Glutamatergic neuron (in vitro differentiated cells): Measurements from ENCODE around the gene THSD4. TPM values are rescaled to one million over a fixed set of nuclear protein-coding genes. Genes with fewer than 3 reads are reported as not detected.

ENCODE experiments used
- DNase-seq: peaks from one replicate; pipeline ENCODE4 v3.0.0; 2022
- H3K27ac Mint-ChIP-seq: one replicate; pipeline ENCODE4 v1.8.0; 2020; ENCODE audit warnings: mild to moderate bottlenecking, mixed read lengths, inconsistent platforms; ENCODE audit not compliant: unreplicated experiment
- H3K27me3 Mint-ChIP-seq: one replicate; pipeline ENCODE4 v1.8.0; 2020; ENCODE audit warnings: mild to moderate bottlenecking, moderate library complexity, mixed read lengths, inconsistent platforms; ENCODE audit not compliant: unreplicated experiment
- H3K36me3 Mint-ChIP-seq: one replicate; pipeline ENCODE4 v1.8.0; 2020; ENCODE audit warnings: mild to moderate bottlenecking, mixed read lengths, inconsistent platforms; ENCODE audit not compliant: unreplicated experiment
- H3K4me1 Mint-ChIP-seq: one replicate; pipeline ENCODE4 v1.8.0; 2020; ENCODE audit warnings: mild to moderate bottlenecking, low read depth, mixed read lengths, inconsistent platforms; ENCODE audit not compliant: unreplicated experiment
- H3K4me3 Mint-ChIP-seq: one replicate; pipeline ENCODE4 v1.8.0; 2020; ENCODE audit warnings: mild to moderate bottlenecking, mixed read lengths, inconsistent platforms; ENCODE audit not compliant: unreplicated experiment
- H3K9me3 Mint-ChIP-seq: one replicate; pipeline ENCODE4 v1.8.0; 2020; ENCODE audit warnings: mild to moderate bottlenecking, moderate library complexity, mixed read lengths, inconsistent platforms; ENCODE audit not compliant: unreplicated experiment
- CTCF ChIP-seq: fragments of 200-600 bp; sonication (generic); IDR thresholded peaks from one replicate; pipeline ENCODE4 v1.5.0; 2021; ENCODE audit not compliant: partially characterized antibody, unreplicated experiment
- total RNA-seq: library from RNA; stranded (reverse); fragmentation: NEBNext Ultra II Directional; extraction: Animal tissue kit (Norgen Biotek cat#: 25700); gene quantifications from one replicate; pipeline ENCODE4 v1.2.1, GENCODE V29; 2021; ENCODE audit not compliant: unreplicated experiment

THSD4 gene
- total RNA-seq, 1 donor from 2014 or later = 12.3 TPM

- Mint-ChIP-seq H3K4me1 (peaks cover 9% of the 10 kb centered on the region), H3K27me3 (no peaks in the 10 kb centered on the region), H3K36me3 (no peaks in the 10 kb centered on the region), H3K27ac (no peak overlapping the region), H3K4me3 (no peak overlapping the region), H3K9me3 (no peaks in the 10 kb centered on the region)
- DNase-seq = no peak
- no peak for TF ChIP-seq CTCF
These were observed 244.0 kb downstream of the THSD4 start for GRCh38 chr15:71359246-71359645.

GRCh38 chr15:71362556-71362955 is 247.3 kb downstream of the THSD4 start:
- no peaks in the 10 kb centered on the region for H3K36me3 Mint-ChIP-seq
- peaks cover 1% of the 10 kb centered on the region for H3K27me3 Mint-ChIP-seq
- H3K4me3 Mint-ChIP-seq = no peak overlapping the region
- DNase-seq = no peak
- H3K4me1 Mint-ChIP-seq = peaks cover 12% of the 10 kb centered on the region
- no peak for TF ChIP-seq CTCF
- H3K27ac Mint-ChIP-seq = no peak overlapping the region
- H3K9me3 Mint-ChIP-seq = no peaks in the 10 kb centered on the region

- Mint-ChIP-seq H3K36me3 (no peaks in the 10 kb centered on the region), H3K4me1 (peaks cover 12% of the 10 kb centered on the region), H3K27me3 (peaks cover 1% of the 10 kb centered on the region), H3K4me3 (no peak overlapping the region), H3K27ac (no peak overlapping the region), H3K9me3 (no peaks in the 10 kb centered on the region)
- no peak for TF ChIP-seq CTCF
- DNase-seq = no peak
These were observed 248.0 kb downstream of the THSD4 start for GRCh38 chr15:71362987-71363968.

- peaks cover 1% of the 10 kb centered on the region for H3K27me3 Mint-ChIP-seq
- no peak overlapping the region for H3K4me3 Mint-ChIP-seq
- H3K36me3 Mint-ChIP-seq = no peaks in the 10 kb centered on the region
- H3K27ac Mint-ChIP-seq = peak overlapping the region; percentile 9
- no peak for DNase-seq
- no peak for TF ChIP-seq CTCF
- H3K4me1 Mint-ChIP-seq = peaks cover 12% of the 10 kb centered on the region
- no peaks in the 10 kb centered on the region for H3K9me3 Mint-ChIP-seq
These were observed 248.9 kb downstream of the THSD4 start for GRCh38 chr15:71364117-71364584.

- no peak overlapping the region for H3K27ac Mint-ChIP-seq
These were observed 251.3 kb downstream of the THSD4 start for GRCh38 chr15:71366522-71366921.

More at GRCh38 chr15:71366522-71366921, 251.3 kb downstream of the THSD4 start:
- Mint-ChIP-seq H3K9me3 (peaks cover 2% of the 10 kb centered on the region), H3K36me3 (peaks cover 8% of the 10 kb centered on the region), H3K4me3 (no peak overlapping the region), H3K4me1 (peaks cover 12% of the 10 kb centered on the region), H3K27me3 (peaks cover 4% of the 10 kb centered on the region)
- DNase-seq = no peak
- TF ChIP-seq CTCF = no peak
